Ovary (tissue), 3 donors: ENCODE measurements around the gene MAPKAPK5.

Source experiments
- CTCF ChIP-seq, 3 donors: fragments of 450-650 bp in 2 of 3; fragments of 200-600 bp in 1 of 3; IDR thresholded peaks; one replicate each; pipeline versions ENCODE4 v1.5.1 to v1.8.0; 2016 to 2022; ENCODE audit warnings: antibody characterized with exemption in 3 of 3, mild to moderate bottlenecking in 1 of 3
- EP300 ChIP-seq: sonication (generic); formaldehyde crosslinking; IDR thresholded peaks from one replicate; pipeline ENCODE4 v1.6.1; 2017; ENCODE audit warnings: antibody characterized with exemption
- donor health status: DM: no; HTN: no; CAD: no.

- TF ChIP-seq CTCF (IDR thresholded peaks at IDR 0.05) (no peak), EP300 (no peak)
Measured at GRCh38 chr12:111868676-111869588, 26.9 kb downstream of the MAPKAPK5 start.
